Coronary artery (tissue), 2 donors: ENCODE data around the gene PITPNC1.
"Not testable (repeated sequence)": the region's sequence is repeated elsewhere in the genome, so short reads cannot be mapped to it uniquely, and the experiment has no call there.

Experiments
- DNase-seq: peaks from one replicate; pipeline ENCODE4 v3.0.0-alpha.2; 2017; ENCODE audit warnings: low spot score
- H3K27ac ChIP-seq, 2 donors: fragments of 200-600 bp; sonication (generic); one replicate each; pipeline ENCODE4 v1.5.1; 2016 to 2019
- H3K4me3 ChIP-seq: fragments of 200-600 bp; sonication (generic); 2 replicates; pipeline ENCODE4 v1.5.1; 2016; ENCODE audit warnings: mild to moderate bottlenecking, moderate library complexity
- TF ChIP-seq, protein P1 (sequence below): fragments of 200-600 bp; sonication (generic); IDR thresholded peaks from one replicate; pipeline ENCODE4 v1.5.1; 2019; ENCODE audit warnings: antibody characterized with exemption

Gene PITPNC1

DNA sequence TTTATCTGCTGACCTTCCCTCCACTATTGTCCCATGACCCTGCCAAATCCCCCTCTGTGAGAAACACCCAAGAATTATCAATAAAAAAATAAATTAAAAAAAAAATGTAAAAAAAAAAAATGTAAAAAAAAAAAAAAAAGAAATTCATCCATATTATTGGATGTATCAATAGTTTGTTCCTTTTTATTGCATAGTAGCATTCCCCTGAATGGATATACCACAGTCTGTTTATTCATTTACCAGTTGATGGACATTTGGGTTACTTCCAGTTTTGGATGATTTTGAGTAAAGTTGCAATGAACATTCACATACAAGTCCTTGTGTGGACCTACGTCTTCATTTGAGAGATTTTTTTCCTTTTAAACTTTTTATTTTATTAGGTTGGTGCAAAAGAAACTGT is 94.0 kb downstream of the PITPNC1 start:
- H3K27ac ChIP-seq = no peak overlapping the region

DNA sequence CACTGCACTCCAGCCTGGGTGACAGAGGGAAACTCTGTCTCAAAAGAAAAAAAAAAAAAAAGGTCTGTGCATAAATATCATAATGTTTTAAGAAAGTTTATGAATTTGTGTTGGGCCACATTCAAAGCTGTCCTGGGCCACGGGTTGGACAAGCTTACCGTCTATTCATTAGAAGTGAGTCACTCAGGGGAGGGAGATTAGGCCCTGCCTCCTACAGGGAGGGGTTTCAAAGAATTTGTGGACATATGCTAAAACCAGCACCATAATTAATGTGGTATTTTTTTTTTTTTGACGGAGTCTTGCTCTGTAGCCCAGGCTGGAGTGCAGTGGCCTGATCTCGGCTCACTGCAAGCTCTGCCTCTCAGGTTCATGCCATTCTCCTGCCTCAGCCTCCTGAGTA is 95.5 kb downstream of the PITPNC1 start:
- not testable (repeated sequence) for H3K4me3 ChIP-seq, DNase-seq

More for the DNA sequence above, 94.0 kb downstream of the PITPNC1 start:
- no peak for DNase-seq
- TF ChIP-seq, protein P1, sequence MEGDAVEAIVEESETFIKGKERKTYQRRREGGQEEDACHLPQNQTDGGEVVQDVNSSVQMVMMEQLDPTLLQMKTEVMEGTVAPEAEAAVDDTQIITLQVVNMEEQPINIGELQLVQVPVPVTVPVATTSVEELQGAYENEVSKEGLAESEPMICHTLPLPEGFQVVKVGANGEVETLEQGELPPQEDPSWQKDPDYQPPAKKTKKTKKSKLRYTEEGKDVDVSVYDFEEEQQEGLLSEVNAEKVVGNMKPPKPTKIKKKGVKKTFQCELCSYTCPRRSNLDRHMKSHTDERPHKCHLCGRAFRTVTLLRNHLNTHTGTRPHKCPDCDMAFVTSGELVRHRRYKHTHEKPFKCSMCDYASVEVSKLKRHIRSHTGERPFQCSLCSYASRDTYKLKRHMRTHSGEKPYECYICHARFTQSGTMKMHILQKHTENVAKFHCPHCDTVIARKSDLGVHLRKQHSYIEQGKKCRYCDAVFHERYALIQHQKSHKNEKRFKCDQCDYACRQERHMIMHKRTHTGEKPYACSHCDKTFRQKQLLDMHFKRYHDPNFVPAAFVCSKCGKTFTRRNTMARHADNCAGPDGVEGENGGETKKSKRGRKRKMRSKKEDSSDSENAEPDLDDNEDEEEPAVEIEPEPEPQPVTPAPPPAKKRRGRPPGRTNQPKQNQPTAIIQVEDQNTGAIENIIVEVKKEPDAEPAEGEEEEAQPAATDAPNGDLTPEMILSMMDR = no peak
- H3K4me3 ChIP-seq = no peak overlapping the region

DNA sequence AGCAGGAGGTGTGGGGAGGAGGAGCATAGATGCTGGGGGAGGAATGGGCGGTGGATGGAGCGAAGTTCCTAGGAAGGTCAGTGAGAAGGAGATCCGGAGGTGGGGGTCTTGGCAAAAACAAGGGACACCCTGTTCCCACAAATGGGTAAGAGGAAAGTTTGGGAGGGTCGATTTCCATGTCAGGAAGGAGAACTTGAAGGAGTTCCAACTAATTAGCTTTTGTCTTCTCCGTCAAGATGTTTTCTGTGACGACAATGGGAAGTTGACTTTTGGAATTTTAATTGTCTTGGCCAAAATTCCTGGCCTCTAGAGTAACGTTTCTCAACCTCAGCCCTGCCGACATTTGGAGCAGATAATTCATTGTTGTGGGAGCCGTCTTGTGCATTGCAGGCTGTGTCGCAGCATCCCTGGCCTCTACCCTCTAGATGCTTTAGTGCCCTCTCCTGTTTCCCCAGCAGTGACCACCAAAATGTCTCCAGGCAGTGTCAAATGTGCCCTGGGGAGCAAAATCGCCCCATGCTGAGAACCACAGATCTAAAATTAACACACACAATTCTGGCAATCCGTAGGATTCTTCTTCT is 97.1 kb downstream of the PITPNC1 start:
- peak overlapping the region in 1 of 2 donors; percentile 30 for H3K27ac ChIP-seq
- TF ChIP-seq, protein P1 = no peak
- no peak overlapping the region for H3K4me3 ChIP-seq
- DNase-seq = peak; percentile 72

More for the DNA sequence above, 95.5 kb downstream of the PITPNC1 start:
- not testable (repeated sequence) for H3K27ac ChIP-seq

DNA sequence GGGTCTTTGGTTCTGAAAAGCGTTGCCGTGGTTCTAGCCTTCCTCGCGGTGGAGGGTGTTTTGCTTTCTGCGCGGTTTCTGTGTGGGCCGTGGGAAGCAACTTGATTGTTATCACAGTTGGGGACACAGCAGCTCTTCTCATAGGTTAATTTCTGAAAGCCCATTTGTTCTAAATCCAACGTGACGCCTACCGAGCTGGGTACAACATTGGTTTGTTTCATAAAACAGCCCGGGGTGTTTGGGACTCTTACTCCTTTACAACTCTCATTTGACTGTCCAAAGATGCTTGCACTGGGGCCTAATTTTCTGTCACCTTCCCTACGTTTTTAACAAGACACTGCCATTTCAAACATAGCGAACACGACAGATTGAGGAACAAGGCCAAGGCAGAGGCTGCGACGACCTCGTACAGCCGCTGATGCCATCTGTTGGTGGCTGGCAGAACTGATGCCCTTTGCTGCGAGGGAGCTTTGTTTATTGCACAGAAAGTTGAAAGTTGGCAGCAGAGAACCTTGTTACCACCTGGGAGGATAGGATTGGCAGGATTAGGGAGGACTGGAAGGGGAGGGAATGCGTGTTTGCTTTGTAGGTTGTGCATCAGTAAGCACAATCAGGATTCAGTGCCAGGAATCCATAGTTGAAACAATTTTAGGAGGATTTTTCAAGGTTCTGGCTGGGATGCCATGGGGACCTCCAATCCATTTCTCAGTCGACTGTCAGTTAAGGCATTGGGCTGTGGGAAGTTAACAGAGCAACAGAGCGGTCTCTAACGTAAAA is 98.3 kb downstream of the PITPNC1 start:
- no peak for DNase-seq
- H3K4me3 ChIP-seq = peak overlapping the region; percentile 13
- peak overlapping the region in 1 of 2 donors; percentile 42 for H3K27ac ChIP-seq
- TF ChIP-seq, protein P1 = peak; percentile 55

DNA sequence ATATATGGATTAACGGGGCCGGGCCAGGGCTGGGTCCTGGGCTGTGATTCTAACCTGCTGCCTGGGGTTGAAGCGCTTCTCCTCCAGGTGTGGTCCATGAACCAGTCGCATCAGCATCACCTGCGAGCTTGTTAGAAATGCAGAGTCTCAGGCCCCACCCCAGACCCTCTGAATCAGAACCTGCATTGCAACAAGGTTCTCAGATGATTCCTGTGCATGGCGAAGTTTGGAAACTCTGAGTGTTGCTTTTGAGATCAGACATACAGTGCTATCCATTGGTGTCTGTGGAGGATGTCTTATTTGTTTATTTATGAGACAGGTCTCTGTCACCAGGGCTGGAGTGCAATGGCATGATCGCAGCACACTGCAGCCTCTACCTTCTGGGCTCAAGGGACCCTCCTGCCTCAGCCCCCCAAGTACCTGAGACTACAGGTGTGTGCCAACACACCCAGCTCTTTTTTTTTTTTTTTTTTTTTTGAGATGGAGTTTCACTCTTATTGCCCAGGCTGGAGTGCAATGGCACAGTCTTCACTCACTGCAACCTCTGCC is 99.8 kb downstream of the PITPNC1 start:
- no peak for DNase-seq
- TF ChIP-seq, protein P1 = no peak
- H3K4me3 ChIP-seq = no peak overlapping the region
- H3K27ac ChIP-seq = no peak overlapping the region

DNA sequence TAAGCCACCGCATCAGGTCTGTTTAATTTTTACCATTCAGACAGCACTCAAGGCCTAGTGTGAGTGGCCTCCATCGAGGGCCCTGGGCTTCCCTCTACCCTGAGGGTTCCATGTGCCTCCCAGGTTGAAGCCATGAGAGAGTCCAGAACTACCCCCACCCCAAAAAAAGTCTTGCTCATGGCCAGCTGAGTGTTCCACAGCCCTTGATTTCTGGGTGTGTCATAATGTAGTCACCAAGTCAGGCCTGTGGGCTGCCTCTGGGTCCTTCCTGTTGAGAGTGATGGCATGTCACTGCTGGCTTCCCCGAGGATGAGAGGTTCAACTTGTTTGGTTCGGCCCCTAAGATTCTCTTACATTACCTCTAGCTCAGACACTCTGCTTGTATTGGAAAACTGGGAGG is 100.6 kb downstream of the PITPNC1 start:
- TF ChIP-seq, protein P1 = no peak
- H3K4me3 ChIP-seq = no peak overlapping the region
- H3K27ac ChIP-seq = no peak overlapping the region
- DNase-seq = no peak

DNA sequence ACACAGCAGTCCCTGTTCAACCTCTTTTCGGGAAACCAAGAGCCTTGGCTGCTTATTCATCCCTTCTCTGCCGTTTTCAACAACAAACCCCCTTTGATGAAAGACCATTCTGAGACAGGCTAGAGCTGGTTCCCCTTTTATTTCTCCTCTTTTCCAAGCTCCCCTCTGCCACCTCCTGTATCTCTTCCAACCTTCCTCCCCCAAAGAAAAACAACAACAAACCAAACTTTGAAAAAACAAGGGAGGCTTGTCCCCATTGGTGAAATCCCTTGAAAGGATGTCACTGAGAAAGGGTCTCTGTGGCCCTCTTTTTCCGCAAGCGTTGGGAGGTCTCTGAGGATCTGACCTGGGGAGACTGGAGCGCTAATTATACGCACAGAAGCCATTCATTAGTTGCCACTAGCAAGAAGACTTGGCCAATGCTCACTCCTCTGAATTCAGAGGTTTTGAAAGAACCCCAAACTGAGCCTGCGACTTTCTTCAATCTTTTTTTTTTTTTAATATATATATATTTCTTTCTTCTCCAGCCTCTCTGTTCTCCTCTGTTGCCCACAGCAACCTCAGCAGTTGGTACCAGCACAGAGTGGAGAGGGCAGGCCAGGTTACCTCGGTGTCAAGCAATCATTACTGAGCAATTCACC is 101.4 kb downstream of the PITPNC1 start:
- TF ChIP-seq, protein P1 = no peak
- Histone ChIP-seq H3K27ac (no peak overlapping the region), H3K4me3 (no peak overlapping the region)
- no peak for DNase-seq
